Stomach (tissue), 9 donors: ENCODE measurements around the gene CD59. TPM values are rescaled to one million over a fixed set of nuclear protein-coding genes. Genes with fewer than 3 reads are reported as not detected.

Experiments used
- DNase-seq, 2 donors: peaks; one replicate each; pipeline versions ENCODE4 v3.0.0 to v3.0.0-alpha.2; 2013 to 2019
- H3K27ac ChIP-seq, 5 donors: fragments of 200-600 bp in 4 of 5; sonication (generic) in 4 of 5; one replicate each; pipeline ENCODE4 v1.5.1; 2013 to 2019; ENCODE audit warnings: mild to moderate bottlenecking in 1 of 5, moderate library complexity in 1 of 5
- H3K27me3 ChIP-seq, 3 donors: fragments of 200-600 bp; sonication (generic); one replicate each; pipeline ENCODE4 v1.5.1; 2017 to 2019; ENCODE audit warnings: mixed run types in 1 of 3
- H3K36me3 ChIP-seq, 4 donors: fragments of 200-600 bp; sonication (generic); 1 replicate in 3 of 4; 2 replicates in 1 of 4; pipeline ENCODE4 v1.5.1; 2016 to 2019
- H3K4me1 ChIP-seq, 4 donors: fragments of 200-600 bp; sonication (generic); one replicate each; pipeline ENCODE4 v1.5.1; 2016 to 2019
- H3K4me3 ChIP-seq, 4 donors: fragments of 200-600 bp; sonication (generic) in 3 of 4; one replicate each; pipeline ENCODE4 v1.5.1; 2016 to 2019; ENCODE audit warnings: mild to moderate bottlenecking in 1 of 4
- H3K9me3 ChIP-seq, 4 donors: fragments of 200-600 bp; sonication (generic); one replicate each; pipeline ENCODE4 v1.5.1; 2016 to 2019
- EP300 ChIP-seq: sonication (generic); formaldehyde crosslinking; IDR thresholded peaks from one replicate; pipeline ENCODE4 v1.6.1; 2017; ENCODE audit warnings: antibody characterized with exemption
- POLR2A ChIP-seq, 4 donors: fragments of 450-650 bp; IDR thresholded peaks; one replicate each; pipeline ENCODE4 v1.6.1; 2016; ENCODE audit warnings: antibody characterized with exemption in 4 of 4, control low read depth in 2 of 4, mild to moderate bottlenecking in 1 of 4, moderate library complexity in 1 of 4
- POLR2AphosphoS5 ChIP-seq, 3 donors: sonication (generic); formaldehyde crosslinking; IDR thresholded peaks; one replicate each; pipeline ENCODE4 v1.6.1; 2016; ENCODE audit warnings: antibody characterized with exemption in 3 of 3
- WGBS, 5 donors: extraction: QIAGEN DNeasy Blood & Tissue Kit in 3 of 5; methylation state at CpG; one replicate each; pipeline versions ENCODE4 v1.1.5 to v1.1.7; 2013 to 2018; 5-methylcytosine and 5-hydroxymethylcytosine counted together
- intact Hi-C: fragments of 100-400 bp; cut with DNase I; formaldehyde crosslinking; loops from one replicate; pipeline ENCODE4 v1.15.1; 2023; ENCODE audit warnings: low total_unique reads
- polyA plus RNA-seq, 3 donors: library from polyadenylated mRNA; stranded (reverse); fragments of 200-250 nt; gene quantifications; one replicate each; pipeline ENCODE4 v1.2.3, GENCODE V29; 2013
- total RNA-seq, 5 donors: library from RNA; depleted of rRNA; stranded (reverse); fragments of >200 nt; gene quantifications; one replicate each; pipeline versions ENCODE4 v1.1.0 to v1.2.3, GENCODE V29; 2014 to 2016
- TF ChIP-seq, protein P1 (sequence below), 7 experiments: fragments of 450-650 bp in 4 of 7; fragments of 200-600 bp in 3 of 7; sonication (generic) in 3 of 7; IDR thresholded peaks; one replicate each; pipeline ENCODE4 v1.5.1; 2016 to 2019; ENCODE audit warnings: antibody characterized with exemption in 7 of 7, control low read depth in 2 of 7, mild to moderate bottlenecking in 1 of 7
- donor health status: healthy with polysubstance abuse.
- donor health status: Bipolar disorder and iron deficiency.
- donor health status: healthy.

CD59 gene
- total and polyA plus RNA-seq, 8 donors, result 6.4 to 225 (median 138) TPM

DNA sequence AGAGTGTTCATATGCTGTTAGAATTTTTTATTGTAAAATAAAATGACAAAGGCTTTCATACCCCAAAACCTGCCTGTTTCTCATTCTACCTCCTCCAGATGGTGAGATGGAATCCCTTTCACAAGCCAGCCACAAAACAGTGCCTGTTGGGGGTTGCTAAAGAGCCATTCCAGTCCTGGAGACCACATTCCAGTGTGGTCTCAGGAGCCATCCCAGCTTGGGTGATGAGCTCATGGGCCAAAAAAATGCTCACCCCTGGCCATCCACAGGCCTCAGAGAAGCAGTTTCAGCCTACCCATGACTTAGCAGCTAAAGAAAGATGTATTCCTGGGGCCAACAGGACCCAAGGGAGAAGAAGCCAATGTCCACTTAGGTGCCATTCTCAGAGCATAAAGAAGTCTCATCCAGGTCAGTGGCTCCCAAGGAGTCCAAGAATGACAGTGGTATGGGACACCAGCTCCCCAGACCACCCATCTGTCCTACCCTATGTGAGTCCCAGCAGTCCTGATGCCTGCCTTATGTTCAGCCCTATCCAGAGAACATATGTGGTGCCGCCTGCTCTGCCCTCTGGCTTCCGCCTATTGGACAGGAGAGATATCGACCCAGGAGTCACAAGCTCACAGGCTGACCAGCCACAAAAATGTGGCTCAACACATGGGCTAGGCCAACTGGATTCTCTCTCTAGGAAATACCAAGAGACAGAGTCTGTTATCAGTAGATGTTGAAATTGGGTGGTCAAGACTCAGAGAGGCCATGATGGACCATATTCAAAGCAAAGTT lies 62.0 kb downstream of the CD59 start:
- TF ChIP-seq POLR2AphosphoS5 (IDR thresholded peaks at IDR 0.05) (no peak), EP300 (no peak), POLR2A (IDR thresholded peaks at IDR 0.05) (no peak)
- TF ChIP-seq, protein P1, sequence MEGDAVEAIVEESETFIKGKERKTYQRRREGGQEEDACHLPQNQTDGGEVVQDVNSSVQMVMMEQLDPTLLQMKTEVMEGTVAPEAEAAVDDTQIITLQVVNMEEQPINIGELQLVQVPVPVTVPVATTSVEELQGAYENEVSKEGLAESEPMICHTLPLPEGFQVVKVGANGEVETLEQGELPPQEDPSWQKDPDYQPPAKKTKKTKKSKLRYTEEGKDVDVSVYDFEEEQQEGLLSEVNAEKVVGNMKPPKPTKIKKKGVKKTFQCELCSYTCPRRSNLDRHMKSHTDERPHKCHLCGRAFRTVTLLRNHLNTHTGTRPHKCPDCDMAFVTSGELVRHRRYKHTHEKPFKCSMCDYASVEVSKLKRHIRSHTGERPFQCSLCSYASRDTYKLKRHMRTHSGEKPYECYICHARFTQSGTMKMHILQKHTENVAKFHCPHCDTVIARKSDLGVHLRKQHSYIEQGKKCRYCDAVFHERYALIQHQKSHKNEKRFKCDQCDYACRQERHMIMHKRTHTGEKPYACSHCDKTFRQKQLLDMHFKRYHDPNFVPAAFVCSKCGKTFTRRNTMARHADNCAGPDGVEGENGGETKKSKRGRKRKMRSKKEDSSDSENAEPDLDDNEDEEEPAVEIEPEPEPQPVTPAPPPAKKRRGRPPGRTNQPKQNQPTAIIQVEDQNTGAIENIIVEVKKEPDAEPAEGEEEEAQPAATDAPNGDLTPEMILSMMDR (IDR thresholded peaks at IDR 0.05), result no peak
- 92 to 100% (median 98%) methylated on average over 3 of the region's 3 CpGs for WGBS, 5 donors
- intact Hi-C loops, result no loop called here

GRCh38 chr11:33672273-33672672 lies 64.0 kb downstream of the CD59 start:
- H3K4me3 ChIP-seq, result no peak overlapping the region
- no peaks in the 10 kb centered on the region for H3K36me3 ChIP-seq
- no peak overlapping the region for H3K27ac ChIP-seq
- TF ChIP-seq POLR2AphosphoS5 (IDR thresholded peaks at IDR 0.05), result no peak
- TF ChIP-seq, protein P1 (IDR thresholded peaks at IDR 0.05), result no peak
- no peak for TF ChIP-seq EP300
- no peak for TF ChIP-seq POLR2A (IDR thresholded peaks at IDR 0.05)
- H3K27me3 ChIP-seq, result no peaks in the 10 kb centered on the region
- no peaks in the 10 kb centered on the region for H3K4me1 ChIP-seq
- no peak for DNase-seq
- intact Hi-C loops, result no loop called here
- WGBS, 5 donors, result 86 to 96% (median 90%) methylated on average over 4 of the region's 4 CpGs
- no peaks in the 10 kb centered on the region for H3K9me3 ChIP-seq

More for the DNA sequence above, 62.0 kb downstream of the CD59 start:
- DNase-seq, result no peak
- Histone ChIP-seq H3K4me1 (no peaks in the 10 kb centered on the region), H3K4me3 (no peak overlapping the region), H3K27me3 (no peaks in the 10 kb centered on the region), H3K27ac (no peak overlapping the region), H3K9me3 (peaks cover 0 to 7% (median 3%) of the 10 kb centered on the region in 4 donors), H3K36me3 (no peaks in the 10 kb centered on the region)

GRCh38 chr11:33670250-33671011 lies 65.8 kb downstream of the CD59 start:
- no peak for DNase-seq
- H3K27me3 ChIP-seq, result peaks cover 0 to 8% (median 0%) of the 10 kb centered on the region in 3 donors
- H3K27ac ChIP-seq, result no peak overlapping the region
- WGBS, 5 donors, result 62 to 70% (median 65%) methylated on average over 5 of the region's 5 CpGs
- H3K36me3 ChIP-seq, result no peaks in the 10 kb centered on the region
- H3K9me3 ChIP-seq, result no peaks in the 10 kb centered on the region
- TF ChIP-seq POLR2A (IDR thresholded peaks at IDR 0.05), result no peak
- TF ChIP-seq EP300, result no peak
- no peak for TF ChIP-seq POLR2AphosphoS5 (IDR thresholded peaks at IDR 0.05)
- TF ChIP-seq, protein P1 (IDR thresholded peaks at IDR 0.05), result no peak
- no peaks in the 10 kb centered on the region for H3K4me1 ChIP-seq
- intact Hi-C loops, result no loop called here
- H3K4me3 ChIP-seq, result no peak overlapping the region

GRCh38 chr11:33669598-33670249 lies 66.5 kb downstream of the CD59 start:
- intact Hi-C loops, result no loop called here
- no peak for TF ChIP-seq EP300
- TF ChIP-seq, protein P1 (IDR thresholded peaks at IDR 0.05), result no peak
- TF ChIP-seq POLR2A (IDR thresholded peaks at IDR 0.05), result no peak
- no peak for TF ChIP-seq POLR2AphosphoS5 (IDR thresholded peaks at IDR 0.05)
- no peak overlapping the region for H3K27ac ChIP-seq
- DNase-seq, result no peak
- H3K4me3 ChIP-seq, result no peak overlapping the region
- no peaks in the 10 kb centered on the region for H3K9me3 ChIP-seq
- no peaks in the 10 kb centered on the region for H3K36me3 ChIP-seq
- 80 to 85% (median 80%) methylated on average over 5 of the region's 5 CpGs for WGBS, 5 donors
- peaks cover 0 to 11% (median 0%) of the 10 kb centered on the region in 3 donors for H3K27me3 ChIP-seq
- H3K4me1 ChIP-seq, result no peaks in the 10 kb centered on the region
